ENCODE results near the gene SSBP2.

The SSBP2 gene

DNA sequence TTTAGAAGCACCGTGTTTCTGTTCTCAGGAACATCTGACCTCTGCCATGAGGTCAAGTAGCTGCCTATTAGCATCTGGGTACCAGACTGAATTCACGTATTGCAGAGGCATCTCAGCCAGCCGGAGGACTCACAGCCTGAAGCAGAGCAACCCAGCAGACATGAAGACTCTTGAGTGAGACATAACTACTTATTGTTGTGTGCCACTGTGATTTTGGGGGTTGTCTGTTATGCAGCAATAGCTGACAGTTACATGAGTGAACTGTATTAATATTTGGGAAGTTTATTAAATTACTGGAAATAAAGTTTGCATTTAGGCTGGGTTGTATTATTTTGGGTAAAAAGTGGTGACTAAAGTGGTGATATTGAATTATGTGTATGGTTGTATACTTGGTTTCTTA, 355.6 kb downstream of the SSBP2 start:
- H3K4me2 ChIP-seq (ENCODE audit: low read depth, low read length, poor library complexity, severe bottlenecking), result no peak overlapping the region
- no peaks in the 10 kb centered on the region for H3K27me3 ChIP-seq (ENCODE audit: low read length)
- H3K36me3 ChIP-seq (ENCODE audit: low read length), result no peaks in the 10 kb centered on the region
- no peaks in the 10 kb centered on the region for H3K79me2 ChIP-seq (ENCODE audit: insufficient read depth, low read length)
- H3K4me3 ChIP-seq (ENCODE audit: insufficient read depth, low read length, poor library complexity, severe bottlenecking), result no peak overlapping the region
- no peak overlapping the region for H3K27ac ChIP-seq (ENCODE audit: low read depth, low read length)
- no peaks in the 10 kb centered on the region for H3K9me2 ChIP-seq (replicated peaks; ENCODE audit: insufficient read depth, low read length)
- H3F3A ChIP-seq (ENCODE audit: insufficient read depth), result no peaks in the 10 kb centered on the region
- no peaks in the 10 kb centered on the region for H4K20me1 ChIP-seq (ENCODE audit: low read depth, low read length)
- H3K9me3 ChIP-seq (ENCODE audit: insufficient read depth, low read length), result no peaks in the 10 kb centered on the region
- TF ChIP-seq, protein P1, sequence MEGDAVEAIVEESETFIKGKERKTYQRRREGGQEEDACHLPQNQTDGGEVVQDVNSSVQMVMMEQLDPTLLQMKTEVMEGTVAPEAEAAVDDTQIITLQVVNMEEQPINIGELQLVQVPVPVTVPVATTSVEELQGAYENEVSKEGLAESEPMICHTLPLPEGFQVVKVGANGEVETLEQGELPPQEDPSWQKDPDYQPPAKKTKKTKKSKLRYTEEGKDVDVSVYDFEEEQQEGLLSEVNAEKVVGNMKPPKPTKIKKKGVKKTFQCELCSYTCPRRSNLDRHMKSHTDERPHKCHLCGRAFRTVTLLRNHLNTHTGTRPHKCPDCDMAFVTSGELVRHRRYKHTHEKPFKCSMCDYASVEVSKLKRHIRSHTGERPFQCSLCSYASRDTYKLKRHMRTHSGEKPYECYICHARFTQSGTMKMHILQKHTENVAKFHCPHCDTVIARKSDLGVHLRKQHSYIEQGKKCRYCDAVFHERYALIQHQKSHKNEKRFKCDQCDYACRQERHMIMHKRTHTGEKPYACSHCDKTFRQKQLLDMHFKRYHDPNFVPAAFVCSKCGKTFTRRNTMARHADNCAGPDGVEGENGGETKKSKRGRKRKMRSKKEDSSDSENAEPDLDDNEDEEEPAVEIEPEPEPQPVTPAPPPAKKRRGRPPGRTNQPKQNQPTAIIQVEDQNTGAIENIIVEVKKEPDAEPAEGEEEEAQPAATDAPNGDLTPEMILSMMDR (IDR thresholded peaks at IDR 0.05; ENCODE audit: insufficient read depth, low read length, poor library complexity, severe bottlenecking), result no peak
- TF ChIP-seq EZH2phosphoT487 (conservative IDR thresholded peaks at IDR 0.05; ENCODE audit: low read length), result no peak
- no peak overlapping the region for H2AFZ ChIP-seq (ENCODE audit: low read depth, low read length, severe bottlenecking)
- H3K9ac ChIP-seq (ENCODE audit: low read length), result no peak overlapping the region

DNA sequence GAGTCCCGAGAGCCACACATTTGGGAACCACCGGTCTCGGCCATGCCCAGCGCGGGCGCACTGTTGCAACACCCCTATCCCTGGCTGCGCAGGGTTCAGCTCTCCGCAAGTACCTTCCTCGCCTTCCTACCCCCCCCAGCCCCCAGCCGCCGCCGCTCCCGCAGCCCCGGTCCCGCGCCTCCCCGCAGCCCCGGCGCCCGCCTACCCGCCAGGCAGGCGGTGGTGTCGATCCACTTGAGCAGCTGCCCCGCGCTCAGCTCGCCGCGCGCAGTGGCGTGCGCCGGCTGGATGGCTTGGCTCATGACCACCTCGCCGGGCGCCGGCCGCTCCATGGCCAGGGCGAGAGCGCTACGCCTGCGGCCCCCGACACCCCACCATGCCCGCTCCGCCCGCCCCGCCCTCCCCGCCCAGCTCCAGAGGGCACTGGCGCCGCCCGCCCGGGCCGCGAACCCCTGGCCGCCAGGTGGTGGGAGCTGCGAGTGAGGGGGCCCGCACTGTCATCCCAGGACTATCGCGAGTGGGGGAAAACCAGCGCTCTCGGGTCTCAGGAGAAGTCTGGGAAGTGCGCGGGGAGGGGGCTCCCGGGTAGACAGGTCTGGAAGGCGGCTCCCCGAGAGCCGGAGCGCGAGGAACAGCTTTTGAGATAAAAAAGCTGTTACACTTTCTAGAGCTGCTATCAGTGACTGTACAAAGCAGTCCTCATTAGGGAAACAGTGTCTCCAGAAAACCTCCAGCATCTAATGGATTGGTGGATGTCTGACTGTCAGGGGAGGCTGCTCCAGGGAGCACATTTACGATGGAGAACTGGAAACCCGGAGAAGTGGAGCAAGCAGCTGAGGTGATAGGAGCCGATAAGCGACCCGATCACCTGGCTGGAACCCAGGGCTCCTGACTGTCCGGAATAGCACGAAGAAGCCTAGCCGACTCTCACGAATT, 356.8 kb downstream of the SSBP2 start, which contains the start of gene ACOT12:
ACOT12 (minus strand) TSS at position 352 of the 936 bp plus-strand sequence; CDS start at position 332, 20 bp downstream.
- Histone ChIP-seq H3F3A (ENCODE audit: insufficient read depth) (no peaks in the 10 kb centered on the region), H3K9me3 (ENCODE audit: insufficient read depth, low read length) (no peaks in the 10 kb centered on the region), H3K27me3 (ENCODE audit: low read length) (no peaks in the 10 kb centered on the region), H3K9ac (ENCODE audit: low read length) (no peak within 1 kb of the TSS), H3K27ac (ENCODE audit: low read depth, low read length) (no peak within 1 kb of the TSS), H3K79me2 (ENCODE audit: insufficient read depth, low read length) (no peaks in the 10 kb centered on the region), H3K9me2 (replicated peaks; ENCODE audit: insufficient read depth, low read length) (no peaks in the 10 kb centered on the region), H4K20me1 (ENCODE audit: low read depth, low read length) (no peaks in the 10 kb centered on the region), H2AFZ (ENCODE audit: low read depth, low read length, severe bottlenecking) (no peak within 1 kb of the TSS), H3K4me2 (ENCODE audit: low read depth, low read length, poor library complexity, severe bottlenecking) (no peak within 1 kb of the TSS), H3K4me3 (ENCODE audit: insufficient read depth, low read length, poor library complexity, severe bottlenecking) (no peak within 1 kb of the TSS), H3K36me3 (ENCODE audit: low read length) (no peaks in the 10 kb centered on the region)
- TF ChIP-seq, protein P1 (IDR thresholded peaks at IDR 0.05; ENCODE audit: insufficient read depth, low read length, poor library complexity, severe bottlenecking), result no peak
- no peak for TF ChIP-seq EZH2phosphoT487 (conservative IDR thresholded peaks at IDR 0.05; ENCODE audit: low read length)

DNA sequence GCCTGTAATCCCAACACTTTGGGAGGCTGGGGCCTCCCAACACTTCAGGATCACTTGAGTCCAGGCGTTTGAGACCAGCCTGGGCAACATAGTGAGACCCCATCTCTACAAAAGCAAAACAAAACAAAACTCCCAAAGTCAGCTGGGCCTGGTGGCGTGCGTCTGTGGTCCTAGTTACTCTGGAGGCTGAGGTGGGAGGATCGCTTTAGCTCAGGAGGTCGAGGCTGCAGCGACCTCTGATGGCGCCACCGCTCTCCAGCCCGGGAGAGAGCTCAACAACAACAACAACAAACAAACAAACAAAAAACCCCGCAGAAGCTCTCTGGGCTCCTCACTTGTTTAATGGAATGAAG, 357.5 kb downstream of the SSBP2 start:
- no peak overlapping the region for H3K4me2 ChIP-seq (ENCODE audit: low read depth, low read length, poor library complexity, severe bottlenecking)
- no peak overlapping the region for H3K4me3 ChIP-seq (ENCODE audit: insufficient read depth, low read length, poor library complexity, severe bottlenecking)
- H3F3A ChIP-seq (ENCODE audit: insufficient read depth), result no peaks in the 10 kb centered on the region
- no peaks in the 10 kb centered on the region for H3K36me3 ChIP-seq (ENCODE audit: low read length)
- H3K27ac ChIP-seq (ENCODE audit: low read depth, low read length), result no peak overlapping the region
- H3K27me3 ChIP-seq (ENCODE audit: low read length), result no peaks in the 10 kb centered on the region
- H2AFZ ChIP-seq (ENCODE audit: low read depth, low read length, severe bottlenecking), result no peak overlapping the region
- no peak for TF ChIP-seq EZH2phosphoT487 (conservative IDR thresholded peaks at IDR 0.05; ENCODE audit: low read length)
- TF ChIP-seq, protein P1 (IDR thresholded peaks at IDR 0.05; ENCODE audit: insufficient read depth, low read length, poor library complexity, severe bottlenecking), result no peak
- no peaks in the 10 kb centered on the region for H3K9me2 ChIP-seq (replicated peaks; ENCODE audit: insufficient read depth, low read length)
- H3K9ac ChIP-seq (ENCODE audit: low read length), result no peak overlapping the region
- no peaks in the 10 kb centered on the region for H3K79me2 ChIP-seq (ENCODE audit: insufficient read depth, low read length)
- no peaks in the 10 kb centered on the region for H3K9me3 ChIP-seq (ENCODE audit: insufficient read depth, low read length)
- no peaks in the 10 kb centered on the region for H4K20me1 ChIP-seq (ENCODE audit: low read depth, low read length)

All from SU-DHL-6 (cell line).